Epithelial cell of proximal tubule (primary cell): ENCODE results near the gene FNBP1L. TPM values are rescaled to one million over a fixed set of nuclear protein-coding genes. Genes with fewer than 3 reads are reported as not detected.

Experiments
- DNase-seq: peaks from one replicate; pipeline ENCODE4 v3.0.0-alpha.2; 2011; ENCODE audit warnings: low read depth
- H3K4me3 ChIP-seq: 2 replicates; pipeline ENCODE4 v1.5.1; 2011; ENCODE audit warnings: low read depth, mild to moderate bottlenecking, low read length
- total RNA-seq: library from RNA; depleted of rRNA; stranded (reverse); fragments of >200 nt; gene quantifications from 2 replicates; pipeline ENCODE4 v1.2.3, GENCODE V29; 2015
- TF ChIP-seq, protein P1 (sequence below): conservative IDR thresholded peaks from 2 replicates; pipeline ENCODE4 v1.5.1; 2012; ENCODE audit warnings: low read depth, mild to moderate bottlenecking, low read length

Gene FNBP1L
- total RNA-seq, 1 donor from 2014 or later: 37.6 TPM

DNA sequence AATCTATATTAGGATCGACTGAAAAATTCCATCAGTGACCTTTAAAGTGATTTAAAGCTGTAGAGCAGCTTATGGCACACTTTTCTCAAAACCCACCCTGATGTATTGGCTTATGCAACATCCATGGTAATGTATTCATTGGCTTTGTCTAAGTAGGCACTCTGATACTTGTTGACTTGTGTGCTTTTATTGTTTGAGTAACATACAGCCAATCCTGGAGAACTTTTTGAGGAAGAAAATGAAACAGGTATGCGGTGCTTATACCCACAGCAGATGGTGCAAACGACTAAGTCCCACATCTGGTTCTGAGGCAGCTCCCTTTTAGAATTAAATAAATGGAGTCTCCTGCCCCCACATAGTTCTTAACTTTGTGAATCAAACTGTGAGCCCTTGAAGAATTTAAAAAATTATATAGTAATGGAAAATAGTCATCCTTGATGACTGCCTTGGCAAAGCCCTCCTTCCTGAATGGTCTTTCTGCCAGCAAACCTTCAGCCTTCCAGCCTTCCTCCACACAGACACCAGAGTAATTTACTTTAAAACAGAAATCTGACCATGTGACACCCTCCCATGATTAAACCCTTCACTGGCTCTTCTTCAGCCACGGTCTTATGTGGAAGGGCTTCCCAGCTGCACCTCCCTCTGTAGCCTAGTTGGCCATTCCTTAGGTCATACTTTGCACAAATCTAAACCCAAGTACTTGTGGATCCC, 117.7 kb downstream of the FNBP1L start:
- TF ChIP-seq, protein P1, sequence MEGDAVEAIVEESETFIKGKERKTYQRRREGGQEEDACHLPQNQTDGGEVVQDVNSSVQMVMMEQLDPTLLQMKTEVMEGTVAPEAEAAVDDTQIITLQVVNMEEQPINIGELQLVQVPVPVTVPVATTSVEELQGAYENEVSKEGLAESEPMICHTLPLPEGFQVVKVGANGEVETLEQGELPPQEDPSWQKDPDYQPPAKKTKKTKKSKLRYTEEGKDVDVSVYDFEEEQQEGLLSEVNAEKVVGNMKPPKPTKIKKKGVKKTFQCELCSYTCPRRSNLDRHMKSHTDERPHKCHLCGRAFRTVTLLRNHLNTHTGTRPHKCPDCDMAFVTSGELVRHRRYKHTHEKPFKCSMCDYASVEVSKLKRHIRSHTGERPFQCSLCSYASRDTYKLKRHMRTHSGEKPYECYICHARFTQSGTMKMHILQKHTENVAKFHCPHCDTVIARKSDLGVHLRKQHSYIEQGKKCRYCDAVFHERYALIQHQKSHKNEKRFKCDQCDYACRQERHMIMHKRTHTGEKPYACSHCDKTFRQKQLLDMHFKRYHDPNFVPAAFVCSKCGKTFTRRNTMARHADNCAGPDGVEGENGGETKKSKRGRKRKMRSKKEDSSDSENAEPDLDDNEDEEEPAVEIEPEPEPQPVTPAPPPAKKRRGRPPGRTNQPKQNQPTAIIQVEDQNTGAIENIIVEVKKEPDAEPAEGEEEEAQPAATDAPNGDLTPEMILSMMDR: no peak
- DNase-seq: no peak
- no peak overlapping the region for H3K4me3 ChIP-seq

DNA sequence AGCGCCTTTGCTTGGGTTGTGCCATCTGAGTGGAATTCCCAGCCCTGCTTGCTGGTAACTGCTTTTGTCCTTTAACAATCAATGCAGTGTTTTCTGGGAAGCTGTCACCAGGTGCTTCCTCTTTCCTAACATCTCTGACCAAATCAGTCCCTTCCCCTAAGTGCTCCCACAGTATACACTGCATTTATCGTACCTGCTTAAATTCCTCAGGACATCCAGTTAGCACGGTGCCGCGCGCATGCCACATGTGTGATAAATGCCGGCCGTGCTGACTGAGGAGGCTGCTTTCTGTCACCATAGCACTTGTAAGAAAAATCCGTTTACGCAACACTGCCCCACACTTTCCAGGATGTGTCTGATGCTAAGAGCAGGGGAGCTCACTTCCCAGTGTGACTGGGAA, 118.3 kb downstream of the FNBP1L start:
- TF ChIP-seq, protein P1: no peak
- no peak for DNase-seq
- no peak overlapping the region for H3K4me3 ChIP-seq

DNA sequence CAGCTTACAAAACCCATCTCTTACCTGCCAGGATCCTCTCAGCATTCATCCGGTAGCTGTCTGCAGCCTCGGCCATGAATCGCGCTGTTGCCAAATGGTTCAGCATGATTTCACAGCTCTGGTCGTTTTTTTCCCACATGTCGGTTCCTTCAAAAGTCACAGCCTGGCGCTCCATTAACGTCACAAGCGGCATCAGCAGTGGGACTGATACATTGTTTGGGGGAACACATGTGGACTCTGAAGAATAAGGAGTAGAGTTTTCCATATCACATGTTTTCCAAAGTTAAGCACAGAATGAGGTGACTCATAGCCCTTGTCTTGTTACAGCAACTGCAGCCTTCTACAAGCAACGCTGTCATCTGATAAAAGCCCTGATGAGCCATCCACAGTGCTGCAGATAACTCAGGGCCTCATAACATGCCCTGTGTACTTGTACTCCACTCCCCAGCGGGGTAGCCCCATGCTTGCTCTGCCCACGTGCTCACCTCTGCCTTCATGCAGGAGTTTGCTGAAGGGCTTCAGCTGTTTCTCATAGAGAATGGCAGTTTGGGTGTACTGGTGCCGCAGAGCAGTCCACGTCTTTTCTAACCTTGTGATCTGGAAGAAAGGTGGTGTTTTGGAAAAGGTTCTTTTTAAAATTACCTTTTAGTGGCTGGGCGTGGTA, 119.5 kb downstream of the FNBP1L start:
- DNase-seq: no peak
- TF ChIP-seq, protein P1: no peak
- no peak overlapping the region for H3K4me3 ChIP-seq

DNA sequence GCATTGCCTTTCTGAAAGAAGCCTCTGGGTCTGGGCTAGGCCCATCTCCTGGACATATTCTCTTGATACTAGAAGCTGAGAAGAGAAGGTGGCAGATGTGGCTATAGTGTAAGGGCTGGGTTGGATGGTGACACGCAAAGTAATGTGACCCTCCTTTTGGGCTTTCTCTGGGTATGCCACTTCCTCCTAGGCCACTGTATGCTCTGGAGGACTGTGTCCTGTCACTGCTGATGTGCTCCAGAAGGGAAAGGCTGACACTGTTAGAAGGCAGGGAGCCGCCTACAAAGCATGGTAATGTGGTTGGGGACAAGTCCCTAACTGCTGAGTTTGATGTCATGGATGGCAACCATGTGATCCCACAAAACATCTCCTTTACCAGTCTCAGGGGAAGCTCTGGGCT, 121.6 kb downstream of the FNBP1L start:
- no peak overlapping the region for H3K4me3 ChIP-seq
- TF ChIP-seq, protein P1: no peak
- DNase-seq: no peak

DNA sequence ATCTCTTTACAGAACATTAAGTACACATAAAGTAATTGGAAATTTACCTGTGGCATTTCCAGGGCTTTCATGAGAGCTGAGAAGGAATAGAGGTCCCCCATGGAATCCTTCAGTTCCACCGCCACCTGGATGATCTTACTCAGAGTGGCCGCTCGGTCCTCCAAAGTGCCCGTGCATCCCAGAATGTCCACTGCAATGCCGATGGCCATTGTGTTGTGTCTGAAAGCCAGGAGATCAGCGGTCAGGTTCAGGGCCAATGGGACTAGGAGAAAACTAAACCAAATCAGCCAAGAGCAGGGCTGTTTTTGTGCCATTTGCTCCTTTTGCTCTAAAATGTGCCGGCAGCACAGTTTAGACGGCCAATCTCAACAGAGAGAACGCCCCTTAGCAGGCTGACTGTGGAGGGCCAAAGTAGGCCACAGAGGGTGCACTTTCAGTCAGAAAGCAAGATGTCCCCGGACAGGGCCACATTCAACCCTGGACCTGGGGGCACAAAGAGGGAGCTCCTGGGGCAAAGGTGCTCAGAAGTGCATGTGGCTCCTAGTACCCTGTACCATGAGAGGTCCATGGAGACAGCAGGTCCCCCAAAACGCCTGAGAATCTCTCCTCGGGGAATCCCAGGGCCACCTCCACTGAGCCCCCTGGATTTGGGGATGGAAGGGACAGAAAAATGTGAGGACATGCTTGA, 123.8 kb downstream of the FNBP1L start:
- TF ChIP-seq, protein P1: no peak
- H3K4me3 ChIP-seq: no peak overlapping the region
- DNase-seq: no peak

DNA sequence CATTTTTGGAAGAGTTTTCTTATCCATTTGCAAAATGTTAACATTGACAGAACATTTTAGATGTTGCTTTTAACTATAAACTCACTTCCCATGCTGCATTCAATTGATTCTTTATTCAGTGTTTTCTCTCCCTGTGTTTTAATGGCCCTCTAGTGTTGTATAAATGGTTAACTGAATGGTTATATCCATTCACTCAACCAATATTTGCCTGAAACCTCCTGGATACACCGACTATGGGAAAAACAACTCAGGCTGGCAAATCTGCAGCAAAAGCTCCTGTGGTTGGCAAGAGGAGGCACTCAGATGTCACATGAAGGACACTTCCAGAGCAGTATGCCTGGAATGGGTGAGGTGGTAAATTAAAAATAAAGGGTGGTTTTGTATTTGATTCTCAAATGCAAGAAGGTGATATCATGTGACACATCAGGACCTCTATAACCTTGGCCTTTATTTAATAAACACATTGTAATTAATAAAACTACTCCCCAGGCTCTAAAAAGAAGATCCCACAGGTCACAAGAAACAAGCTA, 126.1 kb downstream of the FNBP1L start:
- TF ChIP-seq, protein P1: no peak
- DNase-seq: no peak
- no peak overlapping the region for H3K4me3 ChIP-seq
